ENCODE results near the gene NFAM1.

NFAM1 gene

GRCh38 chr22:42439021-42439567 lies 6.9 kb upstream of the NFAM1 start:
- no peak for DNase-seq

- DNase-seq: no peak
Observed at GRCh38 chr22:42438293-42438650, 6.1 kb upstream of the NFAM1 start.

DNA sequence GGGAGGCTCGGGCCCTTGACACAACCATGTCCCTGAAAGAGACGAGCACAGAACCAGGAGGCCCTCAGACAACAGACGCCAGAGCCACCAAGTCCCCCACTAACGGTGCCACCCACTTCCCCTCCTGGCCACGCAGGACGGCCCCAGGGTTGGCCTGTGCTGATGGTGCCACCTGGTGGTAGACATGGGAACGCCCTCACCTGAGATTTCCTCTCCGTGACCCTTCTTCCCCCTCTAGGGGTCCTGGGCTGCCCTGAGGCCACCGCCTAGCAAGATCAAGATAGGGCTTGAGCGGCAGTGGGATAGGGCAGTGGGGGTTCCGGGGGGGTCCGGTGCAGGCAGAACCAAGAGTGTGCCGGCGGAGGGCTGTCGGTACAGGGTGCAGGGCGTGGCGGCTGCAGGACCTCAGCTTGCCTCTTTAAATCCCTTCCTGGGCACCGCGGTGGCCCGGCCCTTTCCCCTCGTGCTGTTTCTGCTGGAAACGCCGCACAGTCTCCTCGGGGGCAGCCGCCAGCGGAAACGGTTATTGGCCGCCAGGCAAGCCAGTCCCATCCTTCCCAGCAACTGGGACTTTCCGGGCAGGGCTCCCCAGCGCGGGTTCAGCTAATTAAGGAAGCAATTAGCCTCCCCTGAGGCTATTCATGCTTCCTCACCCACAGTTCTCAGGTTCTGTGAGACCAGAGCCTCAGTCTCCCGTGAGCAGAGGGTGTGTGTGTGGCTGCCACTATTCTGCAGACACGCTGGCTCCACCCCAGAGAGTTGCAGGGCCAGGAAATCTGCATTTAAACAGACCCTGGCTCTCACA lies 5.5 kb upstream of the NFAM1 start:
- peak in 1 of 2 experiments; percentile 49 for DNase-seq

GRCh38 chr22:42436404-42436803 lies 4.2 kb upstream of the NFAM1 start:
- DNase-seq: no peak

- DNase-seq: no peak
Observed at GRCh38 chr22:42434748-42435425, 2.7 kb upstream of the NFAM1 start.

- no peak for DNase-seq
Observed at GRCh38 chr22:42433754-42434682, 1.8 kb upstream of the NFAM1 start.

DNA sequence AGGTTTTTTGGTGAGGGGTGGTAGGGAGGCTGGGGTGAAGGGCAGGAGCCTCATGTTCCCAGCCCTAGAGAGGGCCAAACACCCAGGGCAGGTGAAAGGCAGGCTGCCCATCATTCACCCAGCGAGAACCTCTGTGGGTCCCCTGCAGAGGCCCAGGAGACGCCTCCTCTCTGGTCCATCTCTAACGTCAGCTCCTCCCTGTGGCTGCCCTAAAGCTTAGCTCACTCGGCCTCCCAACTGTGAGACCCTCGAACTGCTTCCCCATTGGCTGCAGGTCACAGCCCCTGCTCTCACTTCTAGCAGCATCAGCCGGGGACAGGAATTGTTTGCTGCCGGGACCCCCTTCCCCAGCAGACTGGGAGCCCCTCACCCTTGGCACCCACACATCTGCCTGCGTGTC lies 615 bp upstream of the NFAM1 start:
- DNase-seq: no peak

DNA sequence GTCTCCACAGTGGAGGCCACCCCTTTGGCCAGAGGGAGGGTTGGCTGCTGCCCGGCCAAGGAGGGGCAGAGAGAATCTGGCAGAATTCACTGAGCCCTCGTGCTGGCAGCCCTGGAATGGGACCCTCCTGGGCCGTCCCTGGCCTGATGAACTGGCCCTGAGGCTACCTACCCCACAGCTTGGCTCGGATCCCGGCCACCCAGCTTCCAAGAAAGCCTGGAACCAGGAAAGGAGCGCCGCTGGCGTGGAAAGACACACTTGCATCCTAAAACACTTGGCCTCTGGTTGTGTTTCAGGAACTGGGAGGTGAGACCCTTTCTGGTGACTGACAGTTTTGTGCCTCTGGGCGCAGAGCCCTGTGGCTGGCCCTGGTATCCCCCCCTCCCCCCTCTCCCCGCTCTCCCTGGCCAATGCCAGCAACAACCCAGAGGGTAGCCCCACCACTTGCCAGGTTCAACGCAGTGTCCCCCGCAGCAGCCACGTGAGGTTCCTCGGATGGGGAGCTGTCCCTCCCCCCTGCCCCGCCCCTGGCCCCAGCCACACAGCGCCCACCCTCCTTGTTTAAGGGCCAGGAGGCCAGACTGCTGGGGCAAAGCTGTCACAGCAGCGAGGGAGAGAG lies 693 bp downstream of the NFAM1 start:
- no peak for DNase-seq

GRCh38 chr22:42430528-42431125 lies 1.6 kb downstream of the NFAM1 start:
- DNase-seq: no peak

GRCh38 chr22:42428760-42429159 lies 3.4 kb downstream of the NFAM1 start:
- DNase-seq: no peak

DNA sequence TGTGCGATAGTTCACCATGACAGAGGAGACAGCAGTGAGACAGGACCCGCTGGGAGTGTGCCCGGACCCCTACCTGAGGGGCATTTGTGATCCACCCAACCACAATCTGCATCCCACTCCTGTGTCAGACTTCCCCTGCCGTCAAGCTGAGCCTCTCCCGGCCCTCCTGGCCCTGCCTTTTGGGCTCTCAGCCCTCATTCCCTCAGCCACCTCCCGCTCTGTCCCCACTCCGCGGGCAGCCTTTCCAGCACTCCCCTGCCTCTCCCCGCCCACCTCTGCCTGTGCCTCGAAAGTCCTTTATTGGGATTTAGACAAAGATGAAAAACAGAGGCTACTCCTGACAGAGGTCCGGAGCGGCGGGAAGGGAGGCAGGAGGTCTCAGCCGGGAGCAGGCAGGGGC lies 4.2 kb downstream of the NFAM1 start:
- DNase-seq: no peak

- no peak for DNase-seq
Observed at GRCh38 chr22:42427167-42427566, 5.0 kb downstream of the NFAM1 start.

DNA sequence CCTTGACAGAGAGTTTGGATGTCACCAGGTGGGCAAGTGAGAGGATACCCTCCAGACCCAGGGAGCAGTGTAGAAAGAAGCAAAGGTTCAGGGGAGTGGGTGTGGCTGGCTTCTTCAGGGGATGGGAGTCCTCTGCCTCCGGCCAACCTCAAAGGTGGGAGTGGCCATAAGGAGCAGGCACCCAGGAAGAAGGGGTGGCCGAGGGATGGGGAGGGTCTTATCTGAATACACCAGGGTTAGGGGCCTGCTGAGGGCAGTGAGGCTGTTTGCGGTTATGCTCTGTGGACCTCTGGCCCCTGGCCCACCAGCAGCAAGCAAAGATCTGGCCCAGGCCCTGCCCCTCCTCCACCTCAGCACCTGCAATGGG lies 6.2 kb downstream of the NFAM1 start:
- DNase-seq: no peak

DNA sequence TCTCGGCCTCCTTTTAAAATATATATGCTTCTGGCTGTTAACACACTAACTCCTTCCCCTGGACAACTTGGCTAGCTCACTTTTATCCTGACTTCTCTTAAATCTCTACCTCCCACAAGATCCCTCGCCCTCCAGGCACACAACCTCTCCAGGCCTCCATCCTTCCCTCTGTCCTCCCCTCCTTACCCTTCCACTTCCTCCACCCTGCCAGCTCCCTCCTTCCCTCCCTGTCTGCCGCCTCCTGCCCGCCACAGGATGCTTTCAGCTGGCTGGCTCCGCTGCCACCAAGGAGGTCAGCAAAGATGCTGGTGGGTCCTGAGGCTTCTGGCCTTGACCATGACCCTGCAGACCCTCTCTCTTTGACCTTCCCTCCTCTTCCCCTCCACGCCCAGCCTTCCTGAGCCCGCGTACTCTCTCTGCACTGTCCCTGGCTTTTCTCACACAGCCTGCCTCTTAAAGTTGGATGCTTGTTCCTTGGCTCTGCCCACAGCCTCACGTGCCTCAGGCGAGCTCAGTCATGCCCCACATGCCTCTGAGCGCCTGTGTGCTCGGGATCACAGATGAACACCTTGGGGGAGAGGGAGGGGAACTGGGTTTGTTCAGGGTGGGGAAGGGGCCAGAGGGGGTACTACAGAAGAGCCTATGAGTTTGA lies 6.7 kb downstream of the NFAM1 start:
- no peak for DNase-seq

DNA sequence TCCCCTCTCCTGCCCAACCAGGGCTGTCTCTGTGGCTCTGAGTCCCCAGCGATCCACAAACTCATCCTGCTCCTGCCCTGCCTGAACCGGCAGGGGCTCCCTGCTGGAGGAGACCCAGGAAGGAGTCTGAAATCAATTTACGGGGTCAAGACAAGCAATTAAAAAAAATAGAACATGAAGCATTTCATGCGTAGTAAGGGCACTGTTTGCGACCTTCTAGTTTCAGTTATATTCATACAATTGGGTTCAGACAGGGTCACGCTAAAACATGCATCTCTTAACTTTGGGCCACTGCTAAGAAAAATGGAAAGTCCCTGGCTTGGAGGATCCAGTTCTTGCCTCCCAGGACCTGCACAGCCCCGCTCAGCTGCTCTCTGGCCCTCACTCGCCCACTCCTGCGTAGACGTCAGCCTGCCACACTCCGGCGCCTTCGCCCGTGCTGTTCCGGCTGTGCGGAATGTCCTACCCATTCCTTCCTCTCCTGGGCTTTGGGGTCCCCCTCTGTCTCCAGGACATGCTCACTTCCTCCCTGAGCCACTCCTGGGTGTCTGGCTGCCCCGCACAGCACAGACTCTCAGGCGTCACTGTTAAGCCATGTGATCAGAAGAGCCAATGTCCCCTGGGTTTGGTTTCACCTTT lies 12.8 kb downstream of the NFAM1 start:
- DNase-seq: no peak

DNA sequence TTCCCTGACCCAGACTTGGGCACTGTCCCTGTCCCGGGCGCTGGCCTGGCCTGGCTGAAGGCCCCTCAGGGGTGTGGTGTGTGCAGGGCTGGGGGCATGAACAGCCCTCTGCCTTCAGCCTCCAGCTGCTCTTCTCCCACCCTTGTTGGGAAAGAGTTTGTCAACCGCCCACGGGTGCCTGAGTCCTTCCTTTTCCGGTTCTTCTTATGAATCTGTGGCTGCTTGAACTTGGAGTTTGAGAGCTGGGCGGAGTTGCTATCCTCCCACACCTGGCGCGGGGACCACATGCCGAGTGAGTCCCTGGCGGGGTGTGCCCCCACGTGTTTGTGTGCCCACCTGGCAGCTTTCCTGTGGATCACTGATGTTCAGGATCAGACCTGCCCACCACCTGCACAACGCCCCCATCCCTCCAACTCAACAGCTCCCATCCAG lies 13.4 kb downstream of the NFAM1 start:
- no peak for DNase-seq

DNA sequence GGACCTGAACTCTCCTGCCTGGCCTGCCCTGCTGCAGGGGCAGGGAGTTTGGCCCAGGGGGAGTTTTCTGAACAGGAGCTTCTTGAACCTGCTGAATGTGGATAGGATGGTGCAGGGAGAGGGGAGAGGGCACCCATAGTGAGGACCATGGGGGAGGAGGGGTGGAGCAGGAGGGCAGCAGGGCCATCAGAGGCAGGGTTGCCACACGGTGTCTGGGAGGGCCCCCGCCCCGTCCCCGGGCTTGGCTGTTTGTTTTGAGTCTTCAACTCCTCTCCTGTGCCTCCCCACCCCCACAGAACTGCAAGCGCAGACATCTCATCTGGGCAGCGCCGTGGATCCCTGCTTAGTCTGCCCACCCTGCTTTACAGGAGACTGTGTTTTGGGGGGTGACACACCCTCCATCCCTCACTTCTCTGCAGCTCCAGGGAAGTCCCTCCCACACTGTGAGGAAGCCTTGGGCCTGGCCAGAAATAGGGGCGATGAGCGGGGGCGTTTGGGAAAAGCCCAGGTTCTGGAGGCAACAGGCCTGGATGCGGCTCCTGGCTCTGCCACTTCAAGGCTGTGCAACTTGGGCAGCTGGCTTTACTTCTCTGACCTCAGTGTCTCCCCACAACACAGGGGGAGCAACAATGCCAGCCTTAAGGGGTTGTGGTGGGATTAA lies 14.4 kb downstream of the NFAM1 start:
- DNase-seq: no peak

DNA sequence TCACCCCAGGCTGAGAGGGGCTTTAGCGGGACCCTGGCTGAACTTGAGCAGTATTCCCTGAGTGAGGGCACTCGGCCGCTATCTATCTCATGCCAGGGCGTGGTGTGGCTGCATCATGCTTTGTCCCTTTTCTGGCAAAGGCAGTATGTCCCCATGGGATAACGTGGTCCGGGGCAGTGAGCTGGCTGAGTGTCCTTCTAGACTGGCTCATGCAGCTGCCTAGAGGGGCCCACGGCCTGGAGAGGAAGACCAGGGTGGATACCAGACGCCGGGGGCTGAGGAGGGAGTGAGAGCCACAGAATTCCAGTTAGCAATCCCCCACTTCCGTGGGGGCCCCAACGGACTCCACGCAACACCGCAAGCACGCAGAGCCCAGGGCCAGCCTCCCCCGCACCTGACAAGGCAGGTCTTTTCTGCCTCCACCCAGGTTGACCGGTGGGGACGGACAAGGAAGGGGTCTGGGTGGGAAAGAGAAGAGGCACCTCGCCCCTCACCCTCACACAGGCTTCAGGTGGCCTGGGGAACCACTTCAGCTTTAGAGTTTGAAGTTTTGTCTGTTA lies 15.5 kb downstream of the NFAM1 start:
- no peak for DNase-seq

DNA sequence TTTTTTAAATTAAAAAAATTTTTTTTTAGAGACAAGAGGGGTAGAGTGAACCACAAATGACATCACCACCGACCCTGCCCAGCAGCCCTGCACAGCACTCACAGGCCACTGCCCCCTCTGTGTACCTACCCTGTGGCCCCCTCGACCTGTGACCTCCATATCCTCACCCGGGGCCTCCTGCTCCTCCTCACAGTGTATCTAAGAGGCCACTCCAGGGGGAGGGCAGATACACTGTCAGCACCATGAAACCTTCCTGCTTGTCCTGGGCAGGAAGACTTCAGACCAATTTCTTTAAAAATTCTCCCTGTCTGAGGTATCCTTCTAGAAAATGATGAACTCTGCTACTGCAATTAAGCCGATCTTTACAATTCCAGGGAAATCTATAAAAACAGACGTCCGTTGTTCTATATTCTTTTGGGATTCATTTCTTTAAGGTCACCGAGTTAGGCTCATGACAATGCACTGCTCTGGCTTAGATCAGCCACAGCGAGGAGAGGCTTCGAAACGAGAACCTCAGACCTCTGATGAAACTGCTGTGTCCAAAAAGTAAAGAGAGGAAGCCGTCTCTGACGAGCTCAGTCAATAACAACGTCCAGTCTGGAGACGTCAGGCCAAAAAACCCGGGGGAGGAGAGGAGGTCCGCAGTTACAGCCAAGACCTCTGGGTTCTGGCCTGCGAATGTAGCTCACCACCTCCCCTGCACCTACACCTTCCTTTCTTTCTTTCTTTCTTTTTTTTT lies 17.5 kb downstream of the NFAM1 start:
- no peak for DNase-seq

DNA sequence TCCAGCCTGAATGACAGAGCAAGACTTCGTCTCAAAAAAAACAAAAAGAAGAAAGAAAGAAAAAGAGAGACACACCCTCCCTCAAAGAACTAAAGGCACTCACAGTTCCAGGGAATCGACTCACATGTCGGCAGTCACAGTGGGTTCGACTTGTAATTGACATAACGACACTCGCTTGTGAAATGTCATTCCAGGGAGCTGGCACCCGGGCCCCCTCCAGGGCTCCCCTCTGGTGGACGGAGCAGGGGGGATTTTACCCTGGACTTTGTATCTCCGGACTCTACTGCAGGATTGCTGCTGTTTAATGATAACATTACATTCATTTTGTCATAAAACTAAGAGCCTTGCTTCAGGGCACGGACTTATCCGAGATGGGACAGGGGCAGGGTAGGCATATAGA lies 18.2 kb downstream of the NFAM1 start:
- no peak for DNase-seq
